DND-41 (cell line): ENCODE measurements around the gene SMYD4.

Source experiments
- ATAC-seq: fragments of 200-7000 bp; cut with Tn5 transposase; 3 replicates; pipeline ENCODE4 v1.9.1; 2021; ENCODE audit warnings: low read depth; ENCODE audit not compliant: insufficient read depth
- DNase-seq: peaks from one replicate; pipeline ENCODE4 v3.0.0-alpha.2; 2020
- H2AFZ ChIP-seq: 2 replicates; pipeline ENCODE4 v1.6.0; 2012; ENCODE audit warnings: low read depth, low read length
- H3K27ac ChIP-seq: 2 replicates; pipeline ENCODE4 v1.5.1; 2012; ENCODE audit warnings: low read length, inconsistent platforms
- H3K27me3 ChIP-seq: fragments of 200-600 bp; sonication (generic); 2 replicates; pipeline ENCODE4 v1.6.0; 2012; ENCODE audit warnings: low read length, mild to moderate bottlenecking, inconsistent platforms; ENCODE audit not compliant: insufficient read depth, poor library complexity
- H3K36me3 ChIP-seq: 2 replicates; pipeline ENCODE4 v1.5.1; 2012; ENCODE audit warnings: low read length, inconsistent platforms; ENCODE audit not compliant: insufficient read depth
- H3K4me1 ChIP-seq: 2 replicates; pipeline ENCODE4 v1.5.1; 2012; ENCODE audit warnings: mild to moderate bottlenecking, low read length; ENCODE audit not compliant: insufficient read depth
- H3K4me2 ChIP-seq: 2 replicates; pipeline ENCODE4 v1.6.0; 2012; ENCODE audit warnings: mild to moderate bottlenecking, moderate library complexity, low read length, inconsistent platforms; ENCODE audit not compliant: insufficient read depth
- H3K4me3 ChIP-seq, 2 experiments: fragments of 200-600 bp in 1 of 2; shearing (Covaris generic) in 1 of 2; 2 replicates each; pipeline ENCODE4 v1.5.1; 2012 to 2016; ENCODE audit warnings: inconsistent platforms in 2 of 2, low read length in 2 of 2, mild to moderate bottlenecking in 2 of 2, low read depth in 1 of 2, moderate library complexity in 1 of 2
- H3K79me2 ChIP-seq: 2 replicates; pipeline ENCODE4 v1.6.0; 2012; ENCODE audit warnings: low read length, inconsistent platforms; ENCODE audit not compliant: insufficient read depth
- H3K9ac ChIP-seq: 2 replicates; pipeline ENCODE4 v1.6.0; 2012; ENCODE audit warnings: low read depth, mild to moderate bottlenecking, inconsistent platforms, low read length, moderate library complexity
- H3K9me3 ChIP-seq: 2 replicates; pipeline ENCODE4 v1.5.1; 2012; ENCODE audit warnings: low read length, moderate library complexity, mild to moderate bottlenecking, inconsistent platforms; ENCODE audit not compliant: insufficient read depth, severe bottlenecking
- H4K20me1 ChIP-seq: 2 replicates; pipeline ENCODE4 v1.6.0; 2012; ENCODE audit warnings: low read length; ENCODE audit not compliant: insufficient read depth
- EZH2 ChIP-seq: IDR thresholded peaks from 3 replicates; pipeline ENCODE4 v1.6.1; 2012; ENCODE audit warnings: borderline replicate concordance, low read depth, mild to moderate bottlenecking, moderate library complexity, low read length, inconsistent platforms; ENCODE audit not compliant: severe bottlenecking
- TF ChIP-seq, protein P1 (sequence below): IDR thresholded peaks from 2 replicates; pipeline ENCODE4 v1.5.1; 2012; ENCODE audit warnings: borderline replicate concordance, low read length, moderate library complexity, mild to moderate bottlenecking; ENCODE audit not compliant: poor library complexity, severe bottlenecking; ENCODE audit errors: extremely low read depth

Gene SMYD4

DNA sequence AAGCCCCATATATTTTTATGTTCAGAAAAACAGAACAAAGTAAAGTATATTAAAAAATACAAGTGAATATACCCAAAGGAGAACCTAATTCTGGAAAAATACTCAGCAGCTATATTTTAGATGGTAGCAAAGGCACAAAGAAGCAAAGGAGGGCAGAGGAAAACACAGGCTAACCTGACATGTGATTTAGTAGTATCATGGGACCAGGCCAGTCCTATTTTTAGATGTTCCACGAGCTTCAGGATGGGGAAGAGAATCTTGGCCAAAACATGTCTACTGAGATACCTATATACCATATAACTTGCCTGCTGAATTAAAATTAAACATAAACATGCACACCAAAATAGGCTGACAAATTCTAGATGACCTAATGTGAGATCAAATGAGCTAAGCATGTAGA is 32.9 kb downstream of the SMYD4 start:
- no peak for DNase-seq
- Histone ChIP-seq H4K20me1 (no peaks in the 10 kb centered on the region), H3K4me2 (no peak overlapping the region), H3K27me3 (no peaks in the 10 kb centered on the region), H3K9me3 (no peaks in the 10 kb centered on the region), H2AFZ (no peak overlapping the region), H3K9ac (no peak overlapping the region), H3K36me3 (peaks cover 48% of the 10 kb centered on the region), H3K27ac (no peak overlapping the region), H3K79me2 (peaks cover 50% of the 10 kb centered on the region), H3K4me1 (no peaks in the 10 kb centered on the region), H3K4me3 (no peak overlapping the region)
- TF ChIP-seq, protein P1, sequence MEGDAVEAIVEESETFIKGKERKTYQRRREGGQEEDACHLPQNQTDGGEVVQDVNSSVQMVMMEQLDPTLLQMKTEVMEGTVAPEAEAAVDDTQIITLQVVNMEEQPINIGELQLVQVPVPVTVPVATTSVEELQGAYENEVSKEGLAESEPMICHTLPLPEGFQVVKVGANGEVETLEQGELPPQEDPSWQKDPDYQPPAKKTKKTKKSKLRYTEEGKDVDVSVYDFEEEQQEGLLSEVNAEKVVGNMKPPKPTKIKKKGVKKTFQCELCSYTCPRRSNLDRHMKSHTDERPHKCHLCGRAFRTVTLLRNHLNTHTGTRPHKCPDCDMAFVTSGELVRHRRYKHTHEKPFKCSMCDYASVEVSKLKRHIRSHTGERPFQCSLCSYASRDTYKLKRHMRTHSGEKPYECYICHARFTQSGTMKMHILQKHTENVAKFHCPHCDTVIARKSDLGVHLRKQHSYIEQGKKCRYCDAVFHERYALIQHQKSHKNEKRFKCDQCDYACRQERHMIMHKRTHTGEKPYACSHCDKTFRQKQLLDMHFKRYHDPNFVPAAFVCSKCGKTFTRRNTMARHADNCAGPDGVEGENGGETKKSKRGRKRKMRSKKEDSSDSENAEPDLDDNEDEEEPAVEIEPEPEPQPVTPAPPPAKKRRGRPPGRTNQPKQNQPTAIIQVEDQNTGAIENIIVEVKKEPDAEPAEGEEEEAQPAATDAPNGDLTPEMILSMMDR = no peak
- no peak for TF ChIP-seq EZH2
- no peak for ATAC-seq

DNA sequence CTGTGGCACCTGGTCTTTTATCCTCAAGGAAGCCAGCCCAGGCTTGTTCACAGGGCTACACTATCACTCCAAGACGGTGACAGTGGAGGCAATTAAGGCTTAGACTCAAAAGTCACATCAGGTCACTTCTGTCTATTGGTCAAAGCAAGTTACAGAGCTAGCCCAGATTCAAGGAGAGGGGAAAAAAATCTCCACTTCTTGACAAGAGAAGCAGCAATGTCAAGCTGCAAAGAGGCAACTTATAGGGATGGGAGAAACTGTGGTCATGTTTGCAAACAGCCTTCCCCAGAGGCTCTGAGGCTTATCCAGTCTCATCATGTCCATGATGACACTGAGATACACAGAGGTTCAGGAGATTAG is 36.3 kb downstream of the SMYD4 start:
- H3K4me2 ChIP-seq = no peak overlapping the region
- H3K36me3 ChIP-seq = peaks cover 30% of the 10 kb centered on the region
- H3K27me3 ChIP-seq = no peaks in the 10 kb centered on the region
- ATAC-seq (no peak), DNase-seq (no peak)
- H4K20me1 ChIP-seq = no peaks in the 10 kb centered on the region
- no peaks in the 10 kb centered on the region for H3K9me3 ChIP-seq
- 0 out of 2 replicates have a peak overlapping the region, but pooled peaks have one; percentile 3 for H3K27ac ChIP-seq
- no peaks in the 10 kb centered on the region for H3K4me1 ChIP-seq
- no peak overlapping the region for H2AFZ ChIP-seq
- H3K9ac ChIP-seq = no peak overlapping the region
- TF ChIP-seq, protein P1 = no peak
- no peak for TF ChIP-seq EZH2
- peaks cover 52% of the 10 kb centered on the region for H3K79me2 ChIP-seq
- H3K4me3 ChIP-seq = no peak overlapping the region

DNA sequence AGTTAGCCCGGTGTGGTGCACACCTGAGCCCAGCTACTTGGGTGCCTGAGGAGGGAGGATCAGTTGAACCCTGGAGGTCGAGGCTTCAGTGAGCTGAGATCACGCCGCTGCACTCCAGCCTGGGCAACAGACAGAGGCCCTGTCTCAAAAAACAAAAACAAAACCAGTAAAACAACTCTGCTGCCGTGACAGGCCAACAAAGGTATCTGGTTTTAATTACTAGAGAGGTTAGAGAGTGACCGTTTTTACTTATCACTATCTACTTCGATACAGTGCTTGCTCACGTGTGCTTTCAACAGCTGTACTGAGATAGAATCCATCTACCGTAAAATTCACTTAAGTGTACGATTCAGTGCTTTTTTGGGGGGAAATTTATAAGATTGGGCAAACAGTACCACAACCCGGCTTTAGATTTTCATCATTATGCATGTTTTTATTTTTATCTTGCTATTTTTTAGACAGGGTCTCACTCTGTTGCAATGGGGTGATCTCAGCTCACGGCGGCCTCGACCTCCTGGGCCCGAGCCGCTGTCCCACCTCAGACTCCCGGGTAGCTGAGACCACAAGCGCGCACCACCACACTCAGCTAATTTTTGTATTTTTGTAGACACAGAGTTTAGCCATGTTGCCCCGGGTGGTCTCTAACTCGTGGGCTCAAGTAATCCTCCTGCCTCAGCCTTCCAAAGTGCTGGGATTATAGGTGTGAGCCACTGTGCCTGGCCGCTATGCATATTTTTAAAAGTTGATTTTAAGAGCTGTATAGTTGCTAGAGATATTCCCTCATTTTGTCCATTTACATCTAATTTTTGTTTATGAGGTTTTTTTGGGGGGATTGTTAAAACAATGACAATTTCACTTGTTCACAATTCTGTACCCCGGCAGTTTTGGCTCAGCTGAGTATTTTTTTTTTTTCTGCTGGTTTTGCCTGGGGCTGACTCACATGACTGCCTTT is 36.9 kb downstream of the SMYD4 start:
- Histone ChIP-seq H2AFZ (no peak overlapping the region), H3K9ac (no peak overlapping the region), H3K4me3 (no peak overlapping the region), H3K4me2 (no peak overlapping the region), H3K27me3 (no peaks in the 10 kb centered on the region), H3K79me2 (peaks cover 49% of the 10 kb centered on the region), H3K36me3 (peaks cover 25% of the 10 kb centered on the region), H3K4me1 (no peaks in the 10 kb centered on the region), H3K27ac (no peak overlapping the region), H4K20me1 (no peaks in the 10 kb centered on the region), H3K9me3 (no peaks in the 10 kb centered on the region)
- no peak for TF ChIP-seq EZH2
- TF ChIP-seq, protein P1 = no peak
- no peak for DNase-seq
- ATAC-seq = no peak
